Chondrocyte (in vitro differentiated cells): ENCODE measurements around the gene TMEM255A. TPM values are rescaled to one million over a fixed set of nuclear protein-coding genes. Genes with fewer than 3 reads are reported as not detected.
"Not testable (repeated sequence)": the region's sequence is repeated elsewhere in the genome, so short reads cannot be mapped to it uniquely, and the experiment has no call there.

Experiments used
- DNase-seq: peaks from one replicate; pipeline ENCODE4 v3.0.0; 2021; ENCODE audit warnings: mixed read lengths, low spot score
- H3K27ac Mint-ChIP-seq: one replicate; pipeline ENCODE4 v1.8.0; 2021; ENCODE audit warnings: mild to moderate bottlenecking, moderate library complexity, mixed read lengths; ENCODE audit not compliant: unreplicated experiment
- H3K27me3 Mint-ChIP-seq: 2 replicates; pipeline ENCODE4 v1.8.0; 2021; ENCODE audit warnings: low read depth, mixed read lengths
- H3K36me3 Mint-ChIP-seq: 2 replicates; pipeline ENCODE4 v1.8.0; 2021; ENCODE audit warnings: low read depth, mixed read lengths
- H3K4me1 Mint-ChIP-seq: 2 replicates; pipeline ENCODE4 v1.8.0; 2021; ENCODE audit warnings: low read depth, mild to moderate bottlenecking, mixed read lengths
- H3K4me3 Mint-ChIP-seq: one replicate; pipeline ENCODE4 v1.8.0; 2021; ENCODE audit warnings: mild to moderate bottlenecking, moderate library complexity, mixed read lengths; ENCODE audit not compliant: unreplicated experiment
- H3K9me3 Mint-ChIP-seq: 2 replicates; pipeline ENCODE4 v1.8.0; 2021; ENCODE audit warnings: low read depth, mixed read lengths
- CTCF ChIP-seq: fragments of 200-600 bp; sonication (generic); IDR thresholded peaks from 2 replicates; pipeline ENCODE4 v1.5.0; 2021; ENCODE audit warnings: antibody characterized with exemption, mild to moderate bottlenecking, moderate library complexity
- long read RNA-seq: library from polyadenylated mRNA; stranded (forward); transcript quantifications from one replicate; pipeline ENCODE4 v2.0.0, GENCODE V29; 2021
- total RNA-seq: library from RNA; stranded (reverse); gene quantifications from 3 replicates; pipeline ENCODE4 v1.2.1, GENCODE V29; 2021

Gene TMEM255A
- total RNA-seq = 0.10 to 0.15 TPM in 2 of 3 replicates, not detected in the other
- long read RNA-seq, partial matches to known transcripts = 0 of 1 reads
- long read RNA-seq, other reads (novel, unspliced or antisense) = 1 of 1 reads

GRCh38 chrX:120310861-120311726 is at the start of gene TMEM255A:
TSS of gene TMEM255A (minus strand) at chrX:120311461. CDS start at chrX:120311309, 152 bp downstream.
- Mint-ChIP-seq H3K27ac (no peak within 1 kb of the TSS), H3K27me3 (peaks cover 54% of the 10 kb centered on the region), H3K4me3 (peak within 1 kb of the TSS; percentile 64), H3K36me3 (no peaks in the 10 kb centered on the region), H3K4me1 (peaks cover 13% of the 10 kb centered on the region), H3K9me3 (no peaks in the 10 kb centered on the region)
- DNase-seq = no peak
- TF ChIP-seq CTCF = no peak

- TF ChIP-seq CTCF = no peak
- DNase-seq = no peak
Measured at GRCh38 chrX:120358737-120359456, 47.6 kb upstream of the TMEM255A start.

GRCh38 chrX:120357186-120357585 is 45.9 kb upstream of the TMEM255A start:
- H3K4me1 Mint-ChIP-seq = peaks cover 14% of the 10 kb centered on the region
- no peak for DNase-seq
- peaks cover 13% of the 10 kb centered on the region for H3K9me3 Mint-ChIP-seq
- H3K27me3 Mint-ChIP-seq = no peaks in the 10 kb centered on the region
- H3K36me3 Mint-ChIP-seq = no peaks in the 10 kb centered on the region
- no peak for TF ChIP-seq CTCF
- H3K4me3 Mint-ChIP-seq = no peak overlapping the region
- H3K27ac Mint-ChIP-seq = no peak overlapping the region

More at GRCh38 chrX:120358737-120359456, 47.6 kb upstream of the TMEM255A start:
- Mint-ChIP-seq H3K27me3 (no peaks in the 10 kb centered on the region), H3K27ac (no peak overlapping the region), H3K9me3 (peaks cover 5% of the 10 kb centered on the region), H3K4me1 (peaks cover 14% of the 10 kb centered on the region), H3K36me3 (no peaks in the 10 kb centered on the region), H3K4me3 (no peak overlapping the region)

GRCh38 chrX:120356084-120356483 is 44.8 kb upstream of the TMEM255A start:
- no peak for DNase-seq
- H3K9me3 Mint-ChIP-seq = peaks cover 16% of the 10 kb centered on the region
- H3K4me3 Mint-ChIP-seq = no peak overlapping the region
- H3K4me1 Mint-ChIP-seq = peaks cover 14% of the 10 kb centered on the region
- no peak for TF ChIP-seq CTCF
- H3K36me3 Mint-ChIP-seq = no peaks in the 10 kb centered on the region
- no peaks in the 10 kb centered on the region for H3K27me3 Mint-ChIP-seq
- no peak overlapping the region for H3K27ac Mint-ChIP-seq

GRCh38 chrX:120350450-120351138 is 39.3 kb upstream of the TMEM255A start:
- Mint-ChIP-seq H3K4me1 (no peaks in the 10 kb centered on the region), H3K9me3 (peaks cover 24% of the 10 kb centered on the region), H3K27ac (no peak overlapping the region), H3K27me3 (no peaks in the 10 kb centered on the region), H3K36me3 (no peaks in the 10 kb centered on the region), H3K4me3 (no peak overlapping the region)
- DNase-seq = no peak
- no peak for TF ChIP-seq CTCF

- H3K36me3 Mint-ChIP-seq, H3K27me3 Mint-ChIP-seq, H3K27ac Mint-ChIP-seq, H3K4me3 Mint-ChIP-seq, DNase-seq, H3K4me1 Mint-ChIP-seq: not testable (repeated sequence)
- H3K9me3 Mint-ChIP-seq = peaks cover 20% of the 10 kb centered on the region
Measured at GRCh38 chrX:120344566-120344965, 33.3 kb upstream of the TMEM255A start.
